ENCODE measurements around the gene CDKN1A. TPM values are rescaled to one million over a fixed set of nuclear protein-coding genes. Genes with fewer than 3 reads are reported as not detected.

The CDKN1A gene
- total RNA-seq, 1 experiment from 2014 or later: 17.4 TPM

DNA sequence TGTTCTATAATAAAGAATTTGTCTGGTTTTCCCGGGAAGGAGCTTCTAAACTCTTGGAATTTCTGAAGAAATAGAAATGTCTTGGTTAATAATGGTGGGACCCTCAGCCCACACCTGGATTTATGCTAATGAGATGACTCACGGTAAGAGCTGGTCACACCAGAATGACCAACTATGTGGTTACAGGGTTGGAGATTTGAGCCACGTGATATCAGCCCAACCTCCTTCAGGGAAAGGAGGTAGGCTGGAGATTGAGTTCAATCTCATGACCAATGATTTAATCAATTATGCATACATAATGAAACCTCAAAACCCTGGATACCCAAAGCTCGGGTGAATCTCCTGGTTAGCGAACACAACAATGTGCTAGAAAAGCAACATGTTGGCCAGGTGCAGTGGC is 22.1 kb upstream of the CDKN1A start:
- no peak overlapping the region for H3K18ac ChIP-seq (ENCODE audit: insufficient read length, low read depth, low read length)
- Mint-ChIP-seq H3K36me3 (ENCODE audit: insufficient read depth in 1 of 3, low read depth in 3 of 3) (no peaks in the 10 kb centered on the region), H3K27ac (no peak overlapping the region), H3K9me3 (no peaks in the 10 kb centered on the region), H3K27me3 (ENCODE audit: low read depth) (peaks cover 8% of the 10 kb centered on the region), H3K4me1 (peaks cover 3 to 4% of the 10 kb centered on the region in 2 experiments; a peak in 1 of 4 replicates), H3K4me3 (no peak overlapping the region)
- H2BK20ac ChIP-seq (ENCODE audit: low read depth, low read length, poor library complexity, severe bottlenecking): no peak overlapping the region
- H3K79me2 ChIP-seq (ENCODE audit: insufficient read depth, low read length): no peaks in the 10 kb centered on the region
- no peak overlapping the region for H3T11ph ChIP-seq (ENCODE audit: low read length)
- no peak overlapping the region for H2AFZ ChIP-seq (ENCODE audit: low read length)
- H4K91ac ChIP-seq (ENCODE audit: insufficient read length, low read depth, low read length): no peak overlapping the region
- no peak overlapping the region for H3K9ac ChIP-seq (ENCODE audit: extremely low read depth, insufficient read length, low read length)
- no peaks in the 10 kb centered on the region for H3K27me3 ChIP-seq (ENCODE audit: insufficient read depth, low read length)
- no peak overlapping the region for H3K4ac ChIP-seq (ENCODE audit: low read depth, low read length)
- TF ChIP-seq, protein P1, sequence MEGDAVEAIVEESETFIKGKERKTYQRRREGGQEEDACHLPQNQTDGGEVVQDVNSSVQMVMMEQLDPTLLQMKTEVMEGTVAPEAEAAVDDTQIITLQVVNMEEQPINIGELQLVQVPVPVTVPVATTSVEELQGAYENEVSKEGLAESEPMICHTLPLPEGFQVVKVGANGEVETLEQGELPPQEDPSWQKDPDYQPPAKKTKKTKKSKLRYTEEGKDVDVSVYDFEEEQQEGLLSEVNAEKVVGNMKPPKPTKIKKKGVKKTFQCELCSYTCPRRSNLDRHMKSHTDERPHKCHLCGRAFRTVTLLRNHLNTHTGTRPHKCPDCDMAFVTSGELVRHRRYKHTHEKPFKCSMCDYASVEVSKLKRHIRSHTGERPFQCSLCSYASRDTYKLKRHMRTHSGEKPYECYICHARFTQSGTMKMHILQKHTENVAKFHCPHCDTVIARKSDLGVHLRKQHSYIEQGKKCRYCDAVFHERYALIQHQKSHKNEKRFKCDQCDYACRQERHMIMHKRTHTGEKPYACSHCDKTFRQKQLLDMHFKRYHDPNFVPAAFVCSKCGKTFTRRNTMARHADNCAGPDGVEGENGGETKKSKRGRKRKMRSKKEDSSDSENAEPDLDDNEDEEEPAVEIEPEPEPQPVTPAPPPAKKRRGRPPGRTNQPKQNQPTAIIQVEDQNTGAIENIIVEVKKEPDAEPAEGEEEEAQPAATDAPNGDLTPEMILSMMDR (conservative IDR thresholded peaks at IDR 0.05): no peak
- no peak overlapping the region for H2BK15ac ChIP-seq (ENCODE audit: low read depth, low read length)
- DNase-seq: no peak
- no peak overlapping the region for H2BK5ac ChIP-seq (ENCODE audit: insufficient read length, low read length)
- no peak overlapping the region for H3K27ac ChIP-seq (ENCODE audit: insufficient read length, low read depth, low read length)
- no peaks in the 10 kb centered on the region for H3K79me1 ChIP-seq (ENCODE audit: insufficient read depth, low read depth, low read length, poor library complexity, severe bottlenecking)
- H4K20me1 ChIP-seq (ENCODE audit: control insufficient read depth, insufficient read depth, insufficient read length): no peaks in the 10 kb centered on the region
- no peak overlapping the region for H3K23ac ChIP-seq (ENCODE audit: insufficient read length, low read depth, low read length)
- no peaks in the 10 kb centered on the region for H3K4me1 ChIP-seq (ENCODE audit: insufficient read depth, low read length)
- H2AK5ac ChIP-seq (ENCODE audit: insufficient read length, low read length): no peak overlapping the region
- no CpG with 5 or more reads among the region's 5 CpGs for WGBS (ENCODE audit: extremely low coverage, insufficient read length, low lambda C conversion rate)
- H3K23me2 ChIP-seq (ENCODE audit: insufficient read length, low read depth, low read length, poor library complexity, severe bottlenecking): no peaks in the 10 kb centered on the region
- H2BK120ac ChIP-seq (ENCODE audit: low read depth, low read length, poor library complexity, severe bottlenecking): no peak overlapping the region
- no peak overlapping the region for H3K56ac ChIP-seq (ENCODE audit: insufficient read length, low read depth, low read length)
- no peak overlapping the region for H3K4me2 ChIP-seq (ENCODE audit: insufficient read depth, insufficient read length, low read length)
- no peaks in the 10 kb centered on the region for H3K9me3 ChIP-seq (ENCODE audit: control insufficient read depth, low read depth, low read length)
- no peak overlapping the region for H4K8ac ChIP-seq (replicated peaks; ENCODE audit: insufficient read length, low read depth, low read length)
- no peak overlapping the region for H3K14ac ChIP-seq (ENCODE audit: insufficient read depth, low read length)
- H2BK12ac ChIP-seq (ENCODE audit: insufficient read length, low read depth, low read length): no peak overlapping the region
- no peak overlapping the region for H4K5ac ChIP-seq (ENCODE audit: insufficient read length, low read depth, low read length)

Measured in H9 (cell line).